Measurements from ENCODE around the gene POU2F3.

POU2F3 gene

GRCh38 chr11:120220747-120221037 is 19.2 kb upstream of the POU2F3 start:
- Histone ChIP-seq H3K27me3 (no peaks in the 10 kb centered on the region), H3K36me3 (no peaks in the 10 kb centered on the region), H3K4me1 (ENCODE audit: control insufficient read depth in 1 of 2, insufficient read depth in 1 of 2, low read depth in 1 of 2, low read length in 1 of 2) (peaks cover 29% of the 10 kb centered on the region in 2 experiments), H3K27ac (no peak overlapping the region), H3K4me3 (ENCODE audit: low read depth in 1 of 2, low read length in 1 of 2) (no peak overlapping the region), H3K9me3 (no peaks in the 10 kb centered on the region)
- TF ChIP-seq CTCF (IDR thresholded peaks at IDR 0.05): no peak

GRCh38 chr11:120221115-120221752 is 18.7 kb upstream of the POU2F3 start:
- Histone ChIP-seq H3K27me3 (no peaks in the 10 kb centered on the region), H3K9me3 (no peaks in the 10 kb centered on the region), H3K4me3 (ENCODE audit: low read depth in 1 of 2, low read length in 1 of 2) (no peak overlapping the region), H3K27ac (no peak overlapping the region), H3K36me3 (no peaks in the 10 kb centered on the region), H3K4me1 (ENCODE audit: control insufficient read depth in 1 of 2, insufficient read depth in 1 of 2, low read depth in 1 of 2, low read length in 1 of 2) (peaks cover 30 to 31% of the 10 kb centered on the region in 2 experiments)
- TF ChIP-seq CTCF (IDR thresholded peaks at IDR 0.05): no peak

GRCh38 chr11:120222916-120223315 is 17.0 kb upstream of the POU2F3 start:
- no peak for TF ChIP-seq CTCF (IDR thresholded peaks at IDR 0.05)
- H3K4me1 ChIP-seq (ENCODE audit: control insufficient read depth in 1 of 2, insufficient read depth in 1 of 2, low read depth in 1 of 2, low read length in 1 of 2): peaks cover 30 to 31% of the 10 kb centered on the region in 2 experiments
- H3K4me3 ChIP-seq (ENCODE audit: low read depth in 1 of 2, low read length in 1 of 2): no peak overlapping the region
- H3K27me3 ChIP-seq: no peaks in the 10 kb centered on the region
- no peaks in the 10 kb centered on the region for H3K9me3 ChIP-seq
- no peak overlapping the region for H3K27ac ChIP-seq
- no peaks in the 10 kb centered on the region for H3K36me3 ChIP-seq

GRCh38 chr11:120223793-120224192 is 16.1 kb upstream of the POU2F3 start:
- Histone ChIP-seq H3K27ac (no peak overlapping the region), H3K27me3 (no peaks in the 10 kb centered on the region), H3K9me3 (no peaks in the 10 kb centered on the region), H3K4me1 (ENCODE audit: control insufficient read depth in 1 of 2, insufficient read depth in 1 of 2, low read depth in 1 of 2, low read length in 1 of 2) (peaks cover 30 to 31% of the 10 kb centered on the region in 2 experiments), H3K4me3 (ENCODE audit: low read depth in 1 of 2, low read length in 1 of 2) (no peak overlapping the region), H3K36me3 (no peaks in the 10 kb centered on the region)
- TF ChIP-seq CTCF (IDR thresholded peaks at IDR 0.05): no peak

- Histone ChIP-seq H3K4me1 (ENCODE audit: control insufficient read depth in 1 of 2, insufficient read depth in 1 of 2, low read depth in 1 of 2, low read length in 1 of 2) (peaks cover 30 to 31% of the 10 kb centered on the region in 2 experiments), H3K27ac (no peak overlapping the region), H3K27me3 (no peaks in the 10 kb centered on the region), H3K9me3 (no peaks in the 10 kb centered on the region), H3K4me3 (ENCODE audit: low read depth in 1 of 2, low read length in 1 of 2) (no peak overlapping the region), H3K36me3 (no peaks in the 10 kb centered on the region)
- TF ChIP-seq CTCF (IDR thresholded peaks at IDR 0.05): no peak
Observed at GRCh38 chr11:120224361-120224760, 15.6 kb upstream of the POU2F3 start.

Data from neutrophil (primary cell).